Measurements from ENCODE around the gene RPL12. TPM values are rescaled to one million over a fixed set of nuclear protein-coding genes. Genes with fewer than 3 reads are reported as not detected.

RPL12 gene
- total and polyA plus RNA-seq, 9 of the 15 experiments (the other 6 are each of a cell fraction or from before 2014, with no cell fraction given): 1,614 to 4,558 (median 2,531) TPM

- no peak for TF ChIP-seq CHD4 (IDR thresholded peaks at IDR 0.05; ENCODE audit: insufficient read depth, insufficient replicate concordance, low read depth, low read length, poor library complexity, severe bottlenecking)
- no peak for TF ChIP-seq ZNF232 (CRISPR knock-in tag; IDR thresholded peaks at IDR 0.05)
- TF ChIP-seq BCOR (IDR thresholded peaks at IDR 0.05): no peak
- no peak for TF ChIP-seq RBBP5 (IDR thresholded peaks at IDR 0.05; ENCODE audit: borderline replicate concordance, insufficient read depth, low read length, poor library complexity, severe bottlenecking)
- TF ChIP-seq ZBTB7A (IDR thresholded peaks at IDR 0.05; ENCODE audit: borderline replicate concordance, control insufficient read depth, low read depth, low read length): peak; percentile 59; the same call in 1 of the 2 replicates
- no peak for TF ChIP-seq TFAM (CRISPR knock-in tag; conservative IDR thresholded peaks at IDR 0.05)
- TF ChIP-seq TCF3 (CRISPR knock-in tag; IDR thresholded peaks at IDR 0.05): no peak
- no peak for TF ChIP-seq TBL1XR1 (IDR thresholded peaks at IDR 0.05; ENCODE audit: low read length in 2 of 2)
- TF ChIP-seq RERE (CRISPR knock-in tag; IDR thresholded peaks at IDR 0.05; ENCODE audit: borderline replicate concordance): no peak
- no peak for TF ChIP-seq E2F3 (CRISPR knock-in tag; IDR thresholded peaks at IDR 0.05)
- TF ChIP-seq POLR2A (conservative IDR thresholded peaks at IDR 0.05): no peak
- TF ChIP-seq ZNF311 (CRISPR knock-in tag; IDR thresholded peaks at IDR 0.05): no peak
- TF ChIP-seq RBFOX2 (IDR thresholded peaks at IDR 0.05; ENCODE audit: low read depth, low read length): no peak
- no peak for TF ChIP-seq FOXJ2 (tag; IDR thresholded peaks at IDR 0.05)
- 0 out of 2 replicates have a peak, but pooled peaks have one; percentile 10 for TF ChIP-seq MAFG (tag; conservative IDR thresholded peaks at IDR 0.05)
- no peak for TF ChIP-seq KDM2B (CRISPR knock-in tag; IDR thresholded peaks at IDR 0.05)
- TF ChIP-seq NR1H2 (CRISPR knock-in tag; IDR thresholded peaks at IDR 0.05): no peak
- no peak for TF ChIP-seq ZNF165 (CRISPR knock-in tag; IDR thresholded peaks at IDR 0.05; ENCODE audit: borderline replicate concordance)
- TF ChIP-seq ZNF695 (CRISPR knock-in tag; IDR thresholded peaks at IDR 0.05): no peak
- TF ChIP-seq SIRT6 (IDR thresholded peaks at IDR 0.05; ENCODE audit: low read depth, low read length): no peak
- no peak for TF ChIP-seq ARHGAP35 (IDR thresholded peaks at IDR 0.05; ENCODE audit: partially characterized antibody)
- TF ChIP-seq HDAC2 (IDR thresholded peaks at IDR 0.05): 0 out of 2 replicates have a peak, but pooled peaks have one; percentile 14
- no peak for TF ChIP-seq HNRNPH1 (optimal IDR thresholded peaks at IDR 0.05; ENCODE audit: low read depth, low read length)
- no peak for TF ChIP-seq TOE1 (IDR thresholded peaks at IDR 0.05; ENCODE audit: borderline replicate concordance)
- TF ChIP-seq TOE1 (CRISPR knock-in tag; IDR thresholded peaks at IDR 0.05; ENCODE audit: borderline replicate concordance, low read depth): no peak
These were observed 27.7 kb downstream of the RPL12 start (continued) for GRCh38 chr9:127423476-127423933.

All from K562 (cell line).